GM10847 (cell line): Measurements from ENCODE around the gene CPEB3.

Experiments
- POLR2A ChIP-seq: IDR thresholded peaks from 2 replicates; pipeline ENCODE4 v1.6.1; 2011; ENCODE audit not compliant: insufficient read length; ENCODE audit errors: extremely low read depth

Gene CPEB3

GRCh38 chr10:92284112-92284704 lies 6.7 kb downstream of the CPEB3 start:
- TF ChIP-seq POLR2A: no peak

DNA sequence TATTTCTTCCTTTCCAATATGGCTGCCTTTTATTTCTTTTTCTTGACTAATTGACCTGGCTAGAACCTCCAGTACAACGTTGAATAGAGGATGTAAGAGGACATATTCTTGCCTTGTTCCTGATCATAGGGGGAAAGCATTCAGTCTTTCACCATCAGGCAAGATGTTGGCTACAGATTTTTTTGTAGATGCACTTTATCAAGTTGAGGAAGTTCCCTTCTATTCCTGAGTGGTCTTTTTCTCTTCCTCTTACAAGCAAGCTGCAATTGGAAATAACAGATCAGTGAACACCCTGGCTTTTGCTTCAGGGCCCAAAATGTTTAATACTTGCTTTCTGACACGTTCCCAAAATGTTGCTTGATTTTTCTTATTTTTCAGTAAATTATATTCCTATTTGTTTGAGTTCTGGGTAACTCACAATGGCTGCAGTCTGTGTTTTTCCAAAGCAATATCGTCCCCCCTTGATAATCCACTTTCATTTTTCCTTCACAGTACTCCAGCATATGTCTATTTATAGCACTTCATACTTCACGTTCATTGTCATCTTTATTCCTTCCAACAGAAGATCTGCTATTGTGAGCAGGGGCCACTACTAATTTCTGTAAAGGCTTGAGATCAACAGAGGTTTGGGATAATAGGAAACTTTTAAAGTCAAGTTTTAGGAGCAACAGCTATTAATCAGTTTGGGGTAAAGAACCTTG lies 11.7 kb downstream of the CPEB3 start:
- TF ChIP-seq POLR2A: no peak

- TF ChIP-seq POLR2A: no peak
Measured at GRCh38 chr10:92274071-92274470, 16.8 kb downstream of the CPEB3 start.

- TF ChIP-seq POLR2A: no peak
Measured at GRCh38 chr10:92268748-92269147, 22.1 kb downstream of the CPEB3 start.

DNA sequence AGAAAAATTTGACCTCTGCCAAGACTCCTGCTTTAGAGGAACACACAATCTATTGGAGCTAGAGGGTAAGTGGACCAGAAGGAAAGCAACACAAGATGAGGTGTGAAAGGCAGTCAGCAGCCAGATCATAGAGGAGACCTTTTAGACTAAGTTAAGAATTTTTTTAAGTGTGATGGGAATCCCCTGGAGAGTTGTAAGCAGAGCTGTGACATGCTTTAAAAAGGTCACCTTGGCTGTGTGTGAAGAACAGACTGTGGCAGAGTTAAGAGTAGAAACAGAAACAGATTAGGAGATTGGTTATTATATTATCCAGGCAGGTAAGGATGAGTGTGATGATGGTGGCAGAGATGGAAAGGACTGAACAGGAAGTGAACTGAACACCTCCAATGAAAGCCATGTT lies 23.5 kb downstream of the CPEB3 start:
- TF ChIP-seq POLR2A: no peak

- TF ChIP-seq POLR2A: no peak
Measured at GRCh38 chr10:92265687-92266258, 25.1 kb downstream of the CPEB3 start.

DNA sequence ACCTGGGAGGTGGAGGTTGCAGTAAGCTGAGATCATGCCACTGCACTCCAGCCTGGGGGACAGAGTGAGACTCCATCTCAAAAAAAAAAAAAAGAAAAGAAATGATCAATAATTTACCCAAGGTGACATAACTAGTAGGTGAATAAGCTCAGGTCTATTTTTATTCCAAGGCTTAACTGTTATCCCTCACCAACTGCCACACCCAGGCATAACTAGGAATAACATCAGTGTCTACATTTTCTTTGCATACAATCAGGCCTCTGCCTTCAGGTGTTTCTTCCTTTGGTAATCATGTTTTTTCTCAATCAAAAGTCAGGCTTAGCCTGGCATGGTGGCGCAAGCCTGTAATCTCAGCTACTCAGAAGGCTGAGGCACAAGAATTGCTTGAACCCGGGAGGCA lies 26.6 kb downstream of the CPEB3 start:
- TF ChIP-seq POLR2A: no peak

DNA sequence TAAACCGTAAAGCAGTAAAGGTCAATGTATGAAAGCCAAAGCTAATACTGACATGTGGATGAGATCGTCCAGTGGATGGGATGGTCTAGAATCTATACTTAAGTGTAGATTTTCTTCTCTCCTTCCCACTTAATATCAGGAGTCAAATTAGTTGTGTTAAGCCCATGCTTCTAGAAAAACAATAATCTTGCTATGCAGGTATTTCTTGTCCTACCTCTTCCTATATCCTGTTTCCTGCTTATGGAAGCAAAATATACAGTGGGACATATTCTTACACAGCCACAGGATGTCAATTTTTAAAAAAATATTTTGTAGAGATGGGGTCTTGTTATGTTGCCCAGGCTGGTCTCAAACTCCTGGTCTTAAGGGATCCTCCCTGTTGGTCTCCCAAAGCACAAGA lies 27.5 kb downstream of the CPEB3 start:
- TF ChIP-seq POLR2A: no peak

- TF ChIP-seq POLR2A: no peak
Measured at GRCh38 chr10:92248566-92248965, 42.3 kb downstream of the CPEB3 start.

- TF ChIP-seq POLR2A: no peak
Measured at GRCh38 chr10:92244796-92245195, 46.1 kb downstream of the CPEB3 start.

GRCh38 chr10:92242910-92243671 lies 47.8 kb downstream of the CPEB3 start:
- no peak for TF ChIP-seq POLR2A

DNA sequence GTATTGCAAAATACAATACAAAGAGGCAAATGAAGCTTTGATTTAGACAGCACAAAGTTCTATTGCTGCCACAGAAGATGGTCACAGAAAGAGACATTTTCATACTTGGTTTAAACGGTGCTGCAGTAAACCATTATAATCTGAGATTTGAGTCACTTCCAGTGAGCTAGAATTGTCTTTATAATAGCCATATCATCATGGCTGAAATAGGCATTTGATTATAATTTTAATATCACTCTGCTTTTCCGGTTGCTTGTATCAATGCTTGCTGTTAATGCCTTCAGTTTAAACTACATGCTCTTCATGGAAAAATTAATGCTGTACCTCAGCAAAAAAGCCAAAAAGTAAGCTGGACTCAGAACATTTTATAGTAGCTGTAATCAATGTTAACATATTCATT lies 48.5 kb downstream of the CPEB3 start:
- TF ChIP-seq POLR2A: no peak

DNA sequence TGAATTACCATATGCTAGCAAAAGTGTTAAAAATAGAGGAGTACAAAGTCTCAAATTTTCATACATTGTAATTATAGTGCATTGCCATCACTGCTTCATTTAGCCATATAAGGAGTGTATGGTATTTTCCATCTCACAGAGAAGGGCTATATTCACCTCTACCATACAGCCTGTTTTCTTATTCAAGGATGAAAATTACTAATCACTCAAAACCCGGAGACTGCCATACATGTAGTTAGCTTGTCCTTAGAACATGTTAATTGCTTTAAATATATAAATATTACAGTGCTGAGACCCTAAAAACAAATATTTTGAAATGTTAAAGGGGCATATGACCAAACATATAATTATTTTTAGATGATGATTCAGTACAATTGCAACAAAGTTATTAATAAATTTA lies 49.4 kb downstream of the CPEB3 start:
- TF ChIP-seq POLR2A: no peak

GRCh38 chr10:92241158-92241500 lies 49.7 kb downstream of the CPEB3 start:
- TF ChIP-seq POLR2A: no peak

DNA sequence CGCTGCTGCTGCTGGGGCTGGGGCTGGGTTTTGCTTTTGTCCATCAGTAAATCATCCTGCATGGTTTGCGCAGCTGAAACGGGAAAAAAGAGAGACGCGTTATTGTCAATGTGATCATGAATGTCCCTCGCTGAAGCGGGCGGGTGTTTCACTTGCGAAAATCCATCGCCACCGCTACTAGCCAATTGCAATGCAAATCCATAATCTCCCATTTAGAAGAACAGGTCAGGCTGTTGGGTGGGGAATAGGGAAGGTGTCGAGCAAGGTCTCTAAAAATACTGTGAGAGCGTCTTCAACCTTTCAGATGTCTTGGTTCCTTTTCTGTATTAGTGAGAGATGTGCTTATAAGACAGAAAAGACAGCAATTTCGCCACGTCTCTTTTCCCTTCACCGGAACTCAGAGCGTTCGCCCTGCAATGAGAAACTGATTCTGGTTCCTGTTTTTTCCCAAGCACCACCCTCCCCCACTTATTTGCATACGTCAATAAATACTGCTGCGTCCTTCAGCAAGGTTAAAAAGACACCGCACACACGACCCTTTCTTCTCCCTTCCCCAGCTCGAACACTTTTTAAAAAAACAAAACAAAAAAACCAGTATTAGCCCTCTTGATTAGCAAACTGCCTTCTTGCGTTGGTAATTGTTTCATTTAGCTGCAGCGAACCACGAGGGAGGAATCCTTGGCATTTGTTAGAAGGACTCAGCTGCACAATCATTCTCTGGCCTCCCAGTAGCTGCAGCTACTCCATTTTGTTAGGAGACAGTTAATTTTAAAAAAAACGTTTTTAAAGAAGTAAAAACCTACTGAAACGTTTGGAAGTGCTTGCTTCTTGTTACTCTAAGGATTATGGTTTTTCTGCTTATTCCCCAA lies 50.4 kb downstream of the CPEB3 start:
- TF ChIP-seq POLR2A: no peak

GRCh38 chr10:92239600-92240288 lies 51.1 kb downstream of the CPEB3 start:
- no peak for TF ChIP-seq POLR2A
